Measurements from ENCODE around the gene DOHH. TPM values are rescaled to one million over a fixed set of nuclear protein-coding genes. Genes with fewer than 3 reads are reported as not detected.

Gene DOHH
- total RNA-seq, 1 donor: 9.2 TPM

DNA sequence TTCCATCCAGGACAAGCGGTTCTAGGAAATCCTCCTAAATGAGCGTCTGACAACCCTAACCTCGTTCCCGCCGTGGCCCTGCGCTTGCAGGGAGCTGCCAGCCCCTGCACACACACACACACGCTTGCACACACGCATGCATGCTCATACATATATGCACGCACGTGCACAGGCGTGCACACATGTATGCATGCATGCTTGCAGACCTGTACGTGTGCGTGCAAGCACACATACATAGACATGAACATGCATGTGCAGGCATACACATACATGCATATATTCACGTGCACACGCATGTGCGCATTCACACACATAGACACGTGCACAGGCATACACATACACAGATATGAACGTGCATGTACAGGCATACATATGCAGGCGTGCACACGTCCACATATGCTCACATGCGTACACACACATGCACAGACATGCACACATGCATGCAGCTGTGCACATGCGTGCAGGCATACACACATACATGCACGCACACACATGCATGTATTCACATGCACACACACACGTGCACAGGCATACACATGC lies 55.7 kb downstream of the DOHH start:
- DNase-seq (ENCODE audit: low read depth in 2 of 3, low spot score in 2 of 3): no peak

DNA sequence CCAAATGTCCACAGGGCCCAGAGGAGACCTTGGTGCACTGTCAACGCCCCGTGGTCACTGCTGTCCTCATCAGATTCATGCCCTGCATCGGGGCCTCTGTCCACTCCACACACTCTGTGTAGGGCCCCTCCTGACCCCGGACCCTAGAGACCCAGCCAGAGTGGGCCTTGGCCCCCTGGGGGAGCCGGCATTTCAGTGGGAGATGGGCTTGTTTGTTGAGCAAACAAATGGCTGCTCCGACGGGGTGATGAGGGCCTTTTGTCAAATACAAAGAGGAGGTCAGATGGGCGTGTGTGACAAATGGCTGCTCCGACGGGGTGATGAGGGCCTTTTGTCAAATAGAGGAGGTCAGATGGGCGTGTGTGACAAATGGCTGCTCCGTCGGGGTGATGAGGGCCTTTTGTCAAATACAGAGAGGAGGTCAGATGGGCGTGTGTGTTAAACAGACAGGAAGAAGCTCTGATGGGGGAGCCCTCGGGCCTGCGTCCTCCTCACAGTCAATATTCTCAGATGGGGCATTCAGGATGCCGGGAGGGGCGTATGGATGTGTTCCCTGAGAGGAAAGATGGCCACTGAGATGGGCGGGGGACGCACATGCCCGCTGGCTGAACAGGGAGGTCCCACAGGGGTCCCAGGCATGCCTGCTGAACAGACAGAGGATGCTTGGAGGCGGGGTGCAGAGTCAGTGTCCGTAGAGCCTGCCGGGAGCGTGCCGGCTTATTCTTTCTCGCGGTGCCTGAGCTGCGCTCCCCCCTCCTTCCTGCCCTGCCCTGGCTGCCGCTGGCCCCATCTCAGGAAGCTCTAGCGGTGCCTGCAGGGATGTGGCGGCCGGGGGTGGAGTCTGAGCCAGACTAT lies 56.4 kb downstream of the DOHH start:
- no peak for DNase-seq (ENCODE audit: low read depth in 2 of 3, low spot score in 2 of 3)

- no peak for DNase-seq (ENCODE audit: low read depth in 2 of 3, low spot score in 2 of 3)
These were observed 57.9 kb downstream of the DOHH start for GRCh38 chr19:3442487-3443071.

- DNase-seq (ENCODE audit: low read depth in 2 of 3, low spot score in 2 of 3): no peak
These were observed 58.5 kb downstream of the DOHH start for GRCh38 chr19:3441986-3442329.

DNA sequence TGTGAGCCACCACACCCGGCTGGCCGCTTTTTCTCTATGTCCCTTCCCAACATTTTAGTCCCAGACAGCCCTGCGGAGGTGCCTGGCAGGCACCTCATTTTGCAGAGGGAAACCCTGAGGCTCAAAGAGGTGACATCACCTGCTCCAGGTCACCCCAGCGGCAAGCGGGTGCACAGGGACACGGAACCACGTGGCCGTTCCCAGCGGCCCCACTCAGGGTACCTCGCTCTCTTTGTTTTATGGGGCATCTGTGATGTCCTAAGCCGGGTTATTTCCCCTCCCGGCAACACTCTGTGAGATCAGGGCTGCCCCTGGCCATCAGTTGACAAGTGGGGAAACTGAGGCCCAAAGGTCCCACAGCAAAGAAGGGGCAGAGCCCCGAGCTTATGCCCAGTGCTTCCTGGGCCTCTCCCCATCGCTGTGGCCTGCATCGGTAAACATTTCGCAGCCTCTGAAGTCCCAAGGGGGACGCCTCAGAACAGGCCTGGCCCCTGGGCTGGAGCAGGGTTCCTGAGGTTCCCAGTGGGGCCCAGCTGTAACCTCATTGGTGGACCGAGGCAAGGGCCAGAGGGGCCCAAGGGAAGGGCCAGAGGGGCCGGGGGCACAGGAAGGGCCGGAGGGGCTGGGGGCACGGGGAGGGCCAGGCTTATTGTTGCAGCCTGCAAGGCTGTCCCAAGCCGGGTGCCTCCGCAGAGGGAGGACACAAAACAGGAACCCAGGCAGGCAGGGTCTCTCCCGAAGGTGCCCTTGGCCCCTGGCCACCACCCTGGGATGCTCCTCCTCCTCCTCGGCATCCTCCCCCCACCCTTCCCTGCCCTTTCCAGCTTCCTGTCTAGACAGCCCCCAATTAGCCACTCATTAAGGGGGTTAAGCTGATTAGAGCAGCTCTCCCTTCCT lies 59.1 kb downstream of the DOHH start:
- no peak for DNase-seq (ENCODE audit: low read depth in 2 of 3, low spot score in 2 of 3)

Small RNA genes lying within 50 kb of the gene (small RNA-seq; reads per million reads assigned to genes)
- not detected for gene RF00212

Other genes starting within 250 kb of the DOHH start
- gene NFIC, start 134.1 kb downstream of the DOHH start, total RNA-seq: 36.1 TPM
- gene SMIM24, start 20.1 kb downstream of the DOHH start, total RNA-seq: 75.7 TPM
- not detected for gene SMIM44, start 17.2 kb downstream of the DOHH start, total RNA-seq
- gene FZR1, start 5.6 kb upstream of the DOHH start, total RNA-seq: 85.6 TPM
- gene TEKTIP1, start 38.5 kb upstream of the DOHH start, total RNA-seq: 0.54 TPM
- gene MFSD12, start 56.9 kb upstream of the DOHH start, total RNA-seq: 82.4 TPM
- 99.1 TPM for gene HMG20B, start 72.3 kb upstream of the DOHH start, total RNA-seq
- 2.4 TPM for gene GIPC3, start 84.8 kb upstream of the DOHH start, total RNA-seq
- 1.3 TPM for gene TBXA2R, start 106.2 kb upstream of the DOHH start, total RNA-seq
- 48.2 TPM for gene CACTIN, start 126.1 kb upstream of the DOHH start, total RNA-seq
- 23.4 TPM for gene PIP5K1C, start 199.8 kb upstream of the DOHH start, total RNA-seq
- gene TJP3, start 207.7 kb upstream of the DOHH start, total RNA-seq: 1.1 TPM

All from hematopoietic multipotent progenitor cell (in vitro differentiated cells).